MM.1S (cell line): ENCODE data around the gene TIMD4.
A peak's percentile ranks its signal among the peaks of the same experiment; 100 is the strongest.

ENCODE experiments used
- DNase-seq: peaks from one replicate; pipeline ENCODE4 v3.0.0-alpha.2; 2015
- H2AFZ ChIP-seq: fragments of 300-600 bp; sonication (generic); 2 replicates; pipeline ENCODE4 v1.6.0; 2016; ENCODE audit warnings: antibody characterized with exemption, low read length
- H3F3A ChIP-seq: fragments of 300-600 bp; sonication (generic); 2 replicates; pipeline ENCODE4 v1.6.1; 2016; ENCODE audit warnings: mild to moderate bottlenecking, antibody characterized with exemption, low read length, moderate library complexity, mixed read lengths; ENCODE audit not compliant: insufficient read depth
- H3K27ac ChIP-seq: fragments of 300-600 bp; sonication (generic); 2 replicates; pipeline ENCODE4 v1.5.1; 2016; ENCODE audit warnings: mild to moderate bottlenecking, low read length
- H3K27me3 ChIP-seq: fragments of 300-600 bp; sonication (generic); replicated peaks from 2 replicates; pipeline ENCODE4 v1.6.0; 2016; ENCODE audit warnings: low read length; ENCODE audit not compliant: insufficient read depth
- H3K36me3 ChIP-seq: fragments of 300-600 bp; sonication (generic); replicated peaks from 2 replicates; pipeline ENCODE4 v1.6.1; 2016; ENCODE audit warnings: mild to moderate bottlenecking, low read length, mixed read lengths; ENCODE audit not compliant: insufficient read depth
- H3K4me1 ChIP-seq: fragments of 300-600 bp; sonication (generic); 2 replicates; pipeline ENCODE4 v1.6.1; 2016; ENCODE audit warnings: low read length, mixed read lengths
- H3K4me2 ChIP-seq: fragments of 300-600 bp; sonication (generic); 2 replicates; pipeline ENCODE4 v1.6.0; 2016; ENCODE audit warnings: low read depth, low read length
- H3K4me3 ChIP-seq: fragments of 300-600 bp; sonication (generic); 2 replicates; pipeline ENCODE4 v1.5.1; 2016; ENCODE audit warnings: low read length, mixed read lengths
- H3K79me2 ChIP-seq: fragments of 300-600 bp; sonication (generic); 2 replicates; pipeline ENCODE4 v1.6.1; 2016; ENCODE audit warnings: mixed run types, low read length, mixed read lengths
- H3K9ac ChIP-seq: fragments of 300-600 bp; sonication (generic); 2 replicates; pipeline ENCODE4 v1.6.1; 2016; ENCODE audit warnings: low read length, mixed read lengths
- H3K9me2 ChIP-seq: fragments of 300-600 bp; sonication (generic); replicated peaks from 2 replicates; pipeline ENCODE4 v1.6.1; 2016; ENCODE audit warnings: mild to moderate bottlenecking, low read length, mixed read lengths; ENCODE audit not compliant: insufficient read depth
- H3K9me3 ChIP-seq: fragments of 300-600 bp; sonication (generic); replicated peaks from 2 replicates; pipeline ENCODE4 v1.6.1; 2016; ENCODE audit warnings: mild to moderate bottlenecking, low read length, mixed read lengths; ENCODE audit not compliant: insufficient read depth
- H4K20me1 ChIP-seq: fragments of 300-600 bp; sonication (generic); 2 replicates; pipeline ENCODE4 v1.6.1; 2016; ENCODE audit warnings: mild to moderate bottlenecking, low read length, moderate library complexity, mixed read lengths; ENCODE audit not compliant: insufficient read depth
- CTCF ChIP-seq: fragments of 300-600 bp; sonication (generic); IDR thresholded peaks from 2 replicates; pipeline ENCODE4 v1.5.1; 2016; ENCODE audit warnings: antibody characterized with exemption, low read length, mixed read lengths
- EZH2 ChIP-seq: fragments of 300-600 bp; sonication (generic); optimal IDR thresholded peaks from 2 replicates; pipeline ENCODE3; 2017; ENCODE audit warnings: low read depth, mild to moderate bottlenecking, antibody characterized with exemption, low read length, mixed read lengths
- EZH2phosphoT487 ChIP-seq: fragments of 300-600 bp; sonication (generic); IDR thresholded peaks from 2 replicates; pipeline ENCODE4 v1.6.1; 2018; ENCODE audit warnings: antibody characterized with exemption, low read length

TIMD4 gene

DNA sequence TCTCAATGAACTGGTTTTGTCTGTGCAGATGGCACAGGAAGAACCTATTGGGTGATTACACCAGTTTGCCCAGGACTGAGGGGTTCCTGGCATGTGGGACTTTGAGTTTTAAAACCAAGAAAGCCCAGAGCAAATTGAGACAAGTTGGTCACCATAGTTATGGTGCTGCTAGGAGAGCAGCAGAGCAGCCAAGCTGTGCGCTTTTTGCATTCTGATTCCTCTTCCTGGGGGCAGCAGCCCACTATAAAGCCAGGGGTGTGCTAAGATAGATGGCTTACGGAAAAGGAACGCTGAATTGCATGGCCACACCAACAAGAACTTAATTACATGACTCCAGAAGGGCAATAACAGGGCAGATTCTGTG lies 49.7 kb downstream of the TIMD4 start:
- H3K36me3 ChIP-seq, result no peaks in the 10 kb centered on the region
- H3K9me3 ChIP-seq, result no peaks in the 10 kb centered on the region
- peak overlapping the region; percentile 65 for H2AFZ ChIP-seq
- H3K27ac ChIP-seq, result peak overlapping the region; percentile 92
- H3K79me2 ChIP-seq, result no peaks in the 10 kb centered on the region
- H3K27me3 ChIP-seq, result no peaks in the 10 kb centered on the region
- H3K4me1 ChIP-seq, result peaks cover 28% of the 10 kb centered on the region
- no peaks in the 10 kb centered on the region for H3K9me2 ChIP-seq
- H3F3A ChIP-seq, result peaks cover 20% of the 10 kb centered on the region
- H4K20me1 ChIP-seq, result no peaks in the 10 kb centered on the region
- peak overlapping the region; percentile 58 for H3K9ac ChIP-seq
- TF ChIP-seq EZH2 (no peak), CTCF (no peak)
- no peak for DNase-seq
- peak overlapping the region; percentile 83 for H3K4me2 ChIP-seq
- peak overlapping the region; percentile 42 for H3K4me3 ChIP-seq

DNA sequence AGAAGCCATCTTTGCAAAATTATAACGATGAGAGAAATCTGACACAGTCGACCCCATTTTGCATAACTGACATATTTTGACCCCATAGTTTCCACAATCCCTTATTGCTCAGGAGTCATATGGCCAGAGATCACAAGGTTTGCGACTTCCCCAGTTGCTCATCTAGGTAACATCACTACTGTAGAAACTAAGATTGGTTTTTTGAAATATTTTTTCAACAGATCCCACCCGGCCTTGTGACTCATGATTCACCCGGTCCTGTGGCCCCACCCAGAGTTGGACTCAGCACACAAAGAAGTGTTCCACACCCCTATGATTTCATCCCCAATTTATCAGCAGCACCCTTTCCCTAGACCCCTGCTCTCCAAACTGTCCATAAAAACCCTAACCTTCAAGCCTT lies 50.2 kb downstream of the TIMD4 start:
- no peak for DNase-seq
- no peak for TF ChIP-seq EZH2
- TF ChIP-seq EZH2phosphoT487, result no peak
- no peak for TF ChIP-seq CTCF
- H3F3A ChIP-seq, result peaks cover 20% of the 10 kb centered on the region
- peak overlapping the region; percentile 83; the same call in 1 of the 2 replicates for H3K4me2 ChIP-seq
- H2AFZ ChIP-seq, result peak overlapping the region; percentile 65
- H3K4me1 ChIP-seq, result peaks cover 28% of the 10 kb centered on the region
- no peaks in the 10 kb centered on the region for H4K20me1 ChIP-seq
- no peaks in the 10 kb centered on the region for H3K9me2 ChIP-seq
- no peaks in the 10 kb centered on the region for H3K9me3 ChIP-seq
- H3K9ac ChIP-seq, result no peak overlapping the region
- H3K4me3 ChIP-seq, result peak overlapping the region; percentile 42; the same call in 1 of the 2 replicates
- peak overlapping the region; percentile 92 for H3K27ac ChIP-seq
- H3K79me2 ChIP-seq, result no peaks in the 10 kb centered on the region
- H3K36me3 ChIP-seq, result no peaks in the 10 kb centered on the region
- no peaks in the 10 kb centered on the region for H3K27me3 ChIP-seq

- TF ChIP-seq EZH2 (no peak), EZH2phosphoT487 (no peak), CTCF (no peak)
- Histone ChIP-seq H2AFZ (no peak overlapping the region), H3K27ac (no peak overlapping the region), H3K9ac (no peak overlapping the region), H3F3A (peaks cover 17% of the 10 kb centered on the region), H3K9me3 (no peaks in the 10 kb centered on the region), H3K4me3 (no peak overlapping the region), H3K79me2 (no peaks in the 10 kb centered on the region), H3K9me2 (no peaks in the 10 kb centered on the region), H3K4me1 (peaks cover 16% of the 10 kb centered on the region), H3K4me2 (no peak overlapping the region), H4K20me1 (no peaks in the 10 kb centered on the region), H3K27me3 (no peaks in the 10 kb centered on the region), H3K36me3 (no peaks in the 10 kb centered on the region)
- no peak for DNase-seq
Observed at GRCh38 chr5:156909180-156909579, 53.8 kb downstream of the TIMD4 start.
